ENCODE results near the gene PROSER2. TPM values are rescaled to one million over a fixed set of nuclear protein-coding genes. Genes with fewer than 3 reads are reported as not detected.

The PROSER2 gene
- total and polyA plus RNA-seq, 8 donors = 1.3 to 16.2 (median 5.7) TPM; not detected in 1

- H3K36me3 ChIP-seq = no peaks in the 10 kb centered on the region
- H3K27ac ChIP-seq = no peak overlapping the region
- no peaks in the 10 kb centered on the region for H3K27me3 ChIP-seq
- H3K4me3 ChIP-seq = no peak overlapping the region
- intact Hi-C loops (cut with DNase I; ENCODE audit: low total_unique reads) = no loop called here
- no peak for DNase-seq
- H3K9me3 ChIP-seq = no peaks in the 10 kb centered on the region
- TF ChIP-seq POLR2AphosphoS5 (IDR thresholded peaks at IDR 0.05) (no peak), POLR2A (IDR thresholded peaks at IDR 0.05) (no peak), EP300 (IDR thresholded peaks at IDR 0.05) (no peak), CTCF (IDR thresholded peaks at IDR 0.05) (no peak)
- peaks cover 0 to 5% (median 2%) of the 10 kb centered on the region in 4 donors for H3K4me1 ChIP-seq
- 78 to 92% (median 87%) methylated on average over 5 of the region's 5 CpGs for WGBS, 5 donors
These were observed 72.4 kb downstream of the PROSER2 start for GRCh38 chr10:11895598-11895997.

GRCh38 chr10:11896549-11897200, 73.5 kb downstream of the PROSER2 start:
- intact Hi-C loops (cut with DNase I; ENCODE audit: low total_unique reads) = no loop called here
- DNase-seq = no peak
- no peaks in the 10 kb centered on the region for H3K36me3 ChIP-seq
- no peak overlapping the region for H3K27ac ChIP-seq
- 83 to 92% (median 87%) methylated on average over 5 of the region's 5 CpGs for WGBS, 5 donors
- H3K27me3 ChIP-seq = no peaks in the 10 kb centered on the region
- H3K9me3 ChIP-seq = no peaks in the 10 kb centered on the region
- H3K4me1 ChIP-seq = peaks cover 0 to 8% (median 3%) of the 10 kb centered on the region in 4 donors
- TF ChIP-seq POLR2A (IDR thresholded peaks at IDR 0.05) = no peak
- TF ChIP-seq CTCF (IDR thresholded peaks at IDR 0.05) = no peak
- no peak for TF ChIP-seq EP300 (IDR thresholded peaks at IDR 0.05)
- TF ChIP-seq POLR2AphosphoS5 (IDR thresholded peaks at IDR 0.05) = no peak
- H3K4me3 ChIP-seq = no peak overlapping the region

GRCh38 chr10:11898033-11898371, 74.8 kb downstream of the PROSER2 start:
- WGBS, 5 donors = 68 to 75% (median 71%) methylated on average over 3 of the region's 3 CpGs
- intact Hi-C loops (cut with DNase I; ENCODE audit: low total_unique reads) = no loop called here
- no peak for TF ChIP-seq EP300 (IDR thresholded peaks at IDR 0.05)
- no peak for TF ChIP-seq CTCF (IDR thresholded peaks at IDR 0.05)
- no peak for TF ChIP-seq POLR2AphosphoS5 (IDR thresholded peaks at IDR 0.05)
- TF ChIP-seq POLR2A (IDR thresholded peaks at IDR 0.05) = no peak

GRCh38 chr10:11898372-11899066, 75.4 kb downstream of the PROSER2 start:
- WGBS, 5 donors = 70 to 79% (median 72%) methylated on average over 20 of the region's 20 CpGs
- H3K9me3 ChIP-seq = no peaks in the 10 kb centered on the region
- TF ChIP-seq POLR2A (IDR thresholded peaks at IDR 0.05) = no peak
- TF ChIP-seq CTCF (IDR thresholded peaks at IDR 0.05) = no peak
- TF ChIP-seq POLR2AphosphoS5 (IDR thresholded peaks at IDR 0.05) = peak in 1 of 3 donors; percentile 46
- peaks cover 0 to 9% (median 3%) of the 10 kb centered on the region in 4 donors for H3K4me1 ChIP-seq
- H3K27me3 ChIP-seq = no peaks in the 10 kb centered on the region
- intact Hi-C loops (cut with DNase I; ENCODE audit: low total_unique reads) = no loop called here
- H3K27ac ChIP-seq = peak overlapping the region in 1 of 5 donors; percentile 52
- H3K4me3 ChIP-seq = no peak overlapping the region
- peak; percentile 78 to 81 for DNase-seq
- H3K36me3 ChIP-seq = no peaks in the 10 kb centered on the region

More at GRCh38 chr10:11898033-11898371, 74.8 kb downstream of the PROSER2 start:
- Histone ChIP-seq H3K4me3 (no peak overlapping the region), H3K27me3 (no peaks in the 10 kb centered on the region), H3K27ac (peak overlapping the region in 1 of 5 donors; percentile 21), H3K36me3 (no peaks in the 10 kb centered on the region), H3K9me3 (no peaks in the 10 kb centered on the region), H3K4me1 (peaks cover 0 to 9% (median 3%) of the 10 kb centered on the region in 4 donors)
- no peak for DNase-seq
